Naive thymus-derived CD4-positive, alpha-beta T cell (primary cell): Measurements from ENCODE around the gene SRGAP2C. TPM values are rescaled to one million over a fixed set of nuclear protein-coding genes. Genes with fewer than 3 reads are reported as not detected.
"Not testable (repeated sequence)": the region's sequence is repeated elsewhere in the genome, so short reads cannot be mapped to it uniquely, and the experiment has no call there.

Experiments used
- ATAC-seq: fragments of 150-1000 bp; cut with Tn5 transposase; 2 replicates; pipeline ENCODE4 v1.10.0; 2021; ENCODE audit warnings: mild to moderate bottlenecking, moderate library complexity
- CTCF ChIA-PET: fragments of 350-600 bp; sonication (Branson Sonifier 250); formaldehyde crosslinking; loops from one replicate; lab custom pipeline; 2021; ENCODE audit warnings: antibody characterized with exemption; lab: Charles Lee
- POLR2A ChIA-PET: fragments of 350-600 bp; sonication (Branson Sonifier 250); formaldehyde crosslinking; loops from one replicate; lab custom pipeline; 2021; ENCODE audit warnings: antibody characterized with exemption, inconsistent platforms; lab: Charles Lee
- DNase-seq, 9 donors: peaks; one replicate each; pipeline versions ENCODE4 v3.0.0 to v3.0.0-alpha.2; 2020 to 2022; ENCODE audit warnings: mixed read lengths in 1 of 9
- H3K27ac ChIP-seq: one replicate; pipeline ENCODE4 v1.7.0; 2013; ENCODE audit warnings: mild to moderate bottlenecking, low read depth, low read length, moderate library complexity
- H3K27me3 ChIP-seq, 2 donors: one replicate each; pipeline ENCODE4 v1.7.0; 2013; ENCODE audit warnings: low read length in 2 of 2, mild to moderate bottlenecking in 2 of 2, moderate library complexity in 2 of 2; ENCODE audit not compliant: control insufficient read depth in 2 of 2, insufficient read depth in 2 of 2
- H3K36me3 ChIP-seq, 3 experiments: 1 replicate in 2 of 3; 2 replicates in 1 of 3; pipeline ENCODE4 v1.7.0; 2013; ENCODE audit warnings: low read length in 3 of 3, mild to moderate bottlenecking in 3 of 3, moderate library complexity in 1 of 3; ENCODE audit not compliant: insufficient read depth in 3 of 3, control insufficient read depth in 2 of 3
- H3K4me1 ChIP-seq, 2 donors: one replicate each; pipeline ENCODE4 v1.7.0; 2013; ENCODE audit warnings: low read length in 2 of 2, mild to moderate bottlenecking in 2 of 2, moderate library complexity in 1 of 2; ENCODE audit not compliant: control insufficient read depth in 2 of 2, insufficient read depth in 2 of 2
- H3K4me3 ChIP-seq: 2 replicates; pipeline ENCODE4 v1.7.0; 2013; ENCODE audit warnings: mild to moderate bottlenecking, low read length
- H3K9me3 ChIP-seq, 3 experiments: 1 replicate in 2 of 3; 2 replicates in 1 of 3; pipeline ENCODE4 v1.7.0; 2013; ENCODE audit warnings: low read length in 3 of 3; ENCODE audit not compliant: control insufficient read depth in 2 of 3
- H3K27ac Mint-ChIP-seq, 9 donors: one replicate each; pipeline ENCODE4 v1.8.0; 2020 to 2022; ENCODE audit warnings: mixed read lengths in 9 of 9, mild to moderate bottlenecking in 8 of 9, moderate library complexity in 5 of 9, inconsistent platforms in 2 of 9
- H3K27me3 Mint-ChIP-seq, 5 donors: one replicate each; pipeline ENCODE4 v1.8.0; 2021 to 2022; ENCODE audit warnings: mixed read lengths in 5 of 5, mild to moderate bottlenecking in 1 of 5
- H3K36me3 Mint-ChIP-seq, 5 donors: one replicate each; pipeline ENCODE4 v1.8.0; 2020 to 2022; ENCODE audit warnings: mixed read lengths in 5 of 5, mild to moderate bottlenecking in 3 of 5, inconsistent platforms in 1 of 5
- H3K4me1 Mint-ChIP-seq, 7 donors: one replicate each; pipeline ENCODE4 v1.8.0; 2020 to 2022; ENCODE audit warnings: mixed read lengths in 7 of 7, mild to moderate bottlenecking in 3 of 7, inconsistent platforms in 1 of 7
- H3K4me3 Mint-ChIP-seq, 10 donors: one replicate each; pipeline ENCODE4 v1.8.0; 2020 to 2022; ENCODE audit warnings: mild to moderate bottlenecking in 10 of 10, mixed read lengths in 10 of 10, moderate library complexity in 6 of 10, inconsistent platforms in 2 of 10
- H3K9me3 Mint-ChIP-seq, 11 donors: one replicate each; pipeline ENCODE4 v1.8.0; 2020 to 2022; ENCODE audit warnings: mixed read lengths in 11 of 11, mild to moderate bottlenecking in 4 of 11, inconsistent platforms in 1 of 11, moderate library complexity in 1 of 11
- intact Hi-C, 2 donors: fragments of 100-400 bp; cut with micrococcal nuclease; formaldehyde crosslinking; loops; one replicate each; pipeline ENCODE4 v1.15.1; 2023
- polyA plus RNA-seq, 2 donors: library from polyadenylated mRNA; unstranded; fragments of 300-500 nt; fragmentation: Illumina TruSeq; gene quantifications; one replicate each; pipeline ENCODE4 v1.2.3, GENCODE V29; 2021
- total RNA-seq, 6 experiments: library from RNA in 5 of 6; stranded (reverse) in 5 of 6; gene quantifications; 1 replicate in 5 of 6; 2 replicates in 1 of 6; pipeline ENCODE4 v1.2.3 and lab custom pipeline; 2021 to 2026

Gene SRGAP2C
- total and polyA plus RNA-seq, 7 experiments from 2014 or later, result 1.2 to 43.4 (median 20.2) TPM

- H3K4me1 ChIP-seq, intact Hi-C loops, H3K27me3 Mint-ChIP-seq, DNase-seq, H3K27ac Mint-ChIP-seq, CTCF ChIA-PET, H3K27me3 ChIP-seq, H3K9me3 ChIP-seq, POLR2A ChIA-PET, H3K4me1 Mint-ChIP-seq, H3K36me3 Mint-ChIP-seq, H3K36me3 ChIP-seq, ATAC-seq, H3K27ac ChIP-seq, H3K4me3 Mint-ChIP-seq, H3K9me3 Mint-ChIP-seq, H3K4me3 ChIP-seq: not testable (repeated sequence)
Observed at GRCh38 chr1:121200985-121201981, 16.5 kb downstream of the SRGAP2C start.

- H3K27ac ChIP-seq, H3K27me3 Mint-ChIP-seq, H3K36me3 ChIP-seq, DNase-seq, H3K9me3 Mint-ChIP-seq, H3K9me3 ChIP-seq, POLR2A ChIA-PET, H3K4me3 ChIP-seq, CTCF ChIA-PET, H3K4me1 ChIP-seq, H3K4me3 Mint-ChIP-seq, H3K36me3 Mint-ChIP-seq, intact Hi-C loops, H3K4me1 Mint-ChIP-seq, H3K27ac Mint-ChIP-seq, H3K27me3 ChIP-seq, ATAC-seq: not testable (repeated sequence)
Observed at GRCh38 chr1:121202986-121203385, 18.2 kb downstream of the SRGAP2C start.

- POLR2A ChIA-PET, H3K27me3 Mint-ChIP-seq, intact Hi-C loops, H3K9me3 Mint-ChIP-seq, H3K4me3 Mint-ChIP-seq, H3K4me3 ChIP-seq, H3K27ac Mint-ChIP-seq, H3K36me3 Mint-ChIP-seq, H3K27me3 ChIP-seq, DNase-seq, H3K4me1 ChIP-seq, ATAC-seq, CTCF ChIA-PET, H3K9me3 ChIP-seq, H3K27ac ChIP-seq, H3K36me3 ChIP-seq, H3K4me1 Mint-ChIP-seq: not testable (repeated sequence)
Observed at GRCh38 chr1:121205786-121206711, 21.3 kb downstream of the SRGAP2C start.

DNA sequence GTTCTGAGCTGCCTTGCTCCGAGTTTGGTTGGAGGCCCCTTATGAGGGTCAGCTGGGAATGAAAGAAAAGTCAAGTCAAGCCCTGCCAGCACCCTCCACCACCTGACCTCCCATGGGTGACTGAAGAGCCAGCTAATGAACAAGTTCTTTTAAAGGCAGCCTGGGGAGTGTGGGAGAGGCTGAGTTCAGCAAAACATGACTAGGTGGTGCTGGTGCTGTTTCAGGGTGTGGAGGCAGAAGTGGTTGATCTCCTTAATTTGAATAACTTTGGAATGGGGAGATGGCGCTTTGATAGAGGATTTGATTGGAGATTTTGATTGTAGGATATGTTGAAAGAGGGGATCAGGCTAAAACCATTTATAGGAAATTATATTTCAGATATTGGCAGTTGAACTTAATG lies 22.6 kb downstream of the SRGAP2C start:
- H3K36me3 Mint-ChIP-seq, intact Hi-C loops, H3K27ac Mint-ChIP-seq, H3K4me3 ChIP-seq, H3K4me3 Mint-ChIP-seq, POLR2A ChIA-PET, H3K4me1 Mint-ChIP-seq, ATAC-seq, H3K9me3 ChIP-seq, H3K27ac ChIP-seq, CTCF ChIA-PET, H3K9me3 Mint-ChIP-seq, H3K27me3 ChIP-seq, H3K27me3 Mint-ChIP-seq, H3K4me1 ChIP-seq, DNase-seq, H3K36me3 ChIP-seq: not testable (repeated sequence)

GRCh38 chr1:121208375-121208774 lies 23.6 kb downstream of the SRGAP2C start:
- H3K4me3 Mint-ChIP-seq, H3K4me1 Mint-ChIP-seq, H3K4me3 ChIP-seq, H3K36me3 Mint-ChIP-seq, CTCF ChIA-PET, H3K27me3 ChIP-seq, H3K9me3 ChIP-seq, H3K27ac ChIP-seq, intact Hi-C loops, H3K4me1 ChIP-seq, DNase-seq, POLR2A ChIA-PET, ATAC-seq, H3K36me3 ChIP-seq, H3K9me3 Mint-ChIP-seq, H3K27me3 Mint-ChIP-seq, H3K27ac Mint-ChIP-seq: not testable (repeated sequence)

- H3K36me3 ChIP-seq, DNase-seq, H3K36me3 Mint-ChIP-seq, H3K4me3 Mint-ChIP-seq, H3K27me3 Mint-ChIP-seq, H3K4me1 ChIP-seq, ATAC-seq, POLR2A ChIA-PET, H3K4me3 ChIP-seq, H3K4me1 Mint-ChIP-seq, H3K9me3 Mint-ChIP-seq, H3K9me3 ChIP-seq, H3K27ac ChIP-seq, intact Hi-C loops, H3K27me3 ChIP-seq, CTCF ChIA-PET, H3K27ac Mint-ChIP-seq: not testable (repeated sequence)
Observed at GRCh38 chr1:121210778-121211177, 26.0 kb downstream of the SRGAP2C start.
